A673 (cell line): ENCODE results near the gene COPS9. TPM values are rescaled to one million over a fixed set of nuclear protein-coding genes. Genes with fewer than 3 reads are reported as not detected.

Experiments
- BruUV-seq: library from RNA; stranded (reverse); fragments of 400-500 nt; replicated peaks from 2 replicates; lab custom pipeline; 2021; lab: Mats Ljungman, UMichigan
- CTCF ChIA-PET: fragments of 300-600 bp; sonication (Branson Sonifier 250); formaldehyde crosslinking; loops from one replicate; lab custom pipeline; 2022; ENCODE audit warnings: antibody characterized with exemption; lab: Charles Lee
- POLR2A ChIA-PET: fragments of 300-600 bp; sonication (Branson Sonifier 250); formaldehyde crosslinking; loops from one replicate; lab custom pipeline; 2022; ENCODE audit warnings: antibody characterized with exemption; ENCODE audit not compliant: low non-redundant PET; lab: Charles Lee
- DNase-seq: peaks from one replicate; pipeline ENCODE4 v3.0.0-alpha.2; 2015; ENCODE audit warnings: low spot score
- H3K27ac ChIP-seq: fragments of 200-600 bp; sonication (generic); 2 replicates; pipeline ENCODE4 v1.5.1; 2016; ENCODE audit warnings: mixed run types, low read depth, mild to moderate bottlenecking, mixed read lengths, antibody characterized with exemption, low read length; ENCODE audit not compliant: poor library complexity, severe bottlenecking
- H3K27me3 ChIP-seq: fragments of 200-600 bp; sonication (generic); replicated peaks from 2 replicates; pipeline ENCODE4 v1.6.1; 2017; ENCODE audit warnings: mixed run types, low read depth, mild to moderate bottlenecking, mixed read lengths, antibody characterized with exemption, low read length; ENCODE audit not compliant: insufficient read depth, poor library complexity
- H3K36me3 ChIP-seq: fragments of 200-600 bp; sonication (generic); 2 replicates; pipeline ENCODE4 v1.6.1; 2016; ENCODE audit warnings: mixed run types, mild to moderate bottlenecking, mixed read lengths, antibody characterized with exemption, low read length; ENCODE audit not compliant: insufficient read depth, poor library complexity, severe bottlenecking
- H3K4me1 ChIP-seq: fragments of 200-600 bp; sonication (generic); 2 replicates; pipeline ENCODE4 v1.6.1; 2017; ENCODE audit warnings: mixed run types, mild to moderate bottlenecking, mixed read lengths, antibody characterized with exemption, low read length; ENCODE audit not compliant: insufficient read depth, poor library complexity, severe bottlenecking
- H3K4me3 ChIP-seq: fragments of 200-600 bp; sonication (generic); 2 replicates; pipeline ENCODE4 v1.5.1; 2016; ENCODE audit warnings: low read depth, mixed run types, mild to moderate bottlenecking, mixed read lengths, low read length; ENCODE audit not compliant: poor library complexity, severe bottlenecking
- H3K9me3 ChIP-seq: fragments of 200-600 bp; sonication (generic); 2 replicates; pipeline ENCODE4 v1.6.1; 2016; ENCODE audit warnings: mixed run types, low read depth, mild to moderate bottlenecking, mixed read lengths, antibody characterized with exemption, low read length; ENCODE audit not compliant: poor library complexity, severe bottlenecking
- EZH2 ChIP-seq: fragments of 200-600 bp; sonication (generic); IDR thresholded peaks from 2 replicates; pipeline ENCODE4 v1.6.1; 2017; ENCODE audit warnings: borderline replicate concordance, low read depth, mild to moderate bottlenecking, mixed read lengths, antibody characterized with exemption, low read length; ENCODE audit not compliant: poor library complexity, severe bottlenecking
- intact Hi-C: fragments of 100-400 bp; cut with micrococcal nuclease; formaldehyde crosslinking; loops from one replicate; pipeline ENCODE4 v1.10.0; 2022; ENCODE audit not compliant: unreplicated experiment
- total RNA-seq: library from RNA; stranded (reverse); gene quantifications from 2 replicates; pipeline ENCODE4 v1.2.3, GENCODE V29; 2021
- TF ChIP-seq, protein P1 (sequence below): fragments of 300-800, 200-600 bp; sonication (generic); conservative IDR thresholded peaks from 2 replicates; pipeline ENCODE4 v1.5.1; 2017; ENCODE audit warnings: low read depth, mild to moderate bottlenecking, antibody characterized with exemption, low read length, moderate library complexity, mixed read lengths

COPS9 gene
- total RNA-seq, 1 experiment from 2014 or later, result 136 TPM

DNA sequence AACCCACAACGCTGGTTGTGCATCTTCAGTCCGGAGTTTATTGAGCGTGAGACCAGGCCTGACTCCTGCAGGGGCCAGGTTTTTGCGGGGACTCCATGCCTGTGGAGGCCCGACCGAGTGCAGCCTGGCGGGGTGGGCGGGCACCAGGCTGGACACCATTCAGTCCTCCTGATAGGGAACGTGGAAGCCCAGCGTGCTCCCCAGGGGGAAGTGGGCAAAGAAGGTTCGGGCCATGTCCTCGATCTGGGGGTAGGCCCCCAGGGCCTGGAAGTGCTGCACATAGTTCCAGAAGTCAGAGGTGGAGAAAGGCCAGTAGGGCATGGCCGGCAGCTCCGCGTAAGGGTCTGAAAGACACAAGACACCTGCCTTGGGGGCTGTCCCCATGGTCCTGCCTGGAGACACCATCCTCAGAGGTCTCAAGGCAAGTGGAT lies 2.9 kb upstream of the COPS9 start:
- Histone ChIP-seq H3K4me1 (peaks cover 5% of the 10 kb centered on the region), H3K27ac (no peak overlapping the region), H3K4me3 (no peak overlapping the region), H3K36me3 (no peaks in the 10 kb centered on the region), H3K27me3 (no peaks in the 10 kb centered on the region), H3K9me3 (no peaks in the 10 kb centered on the region)
- TF ChIP-seq, protein P1, sequence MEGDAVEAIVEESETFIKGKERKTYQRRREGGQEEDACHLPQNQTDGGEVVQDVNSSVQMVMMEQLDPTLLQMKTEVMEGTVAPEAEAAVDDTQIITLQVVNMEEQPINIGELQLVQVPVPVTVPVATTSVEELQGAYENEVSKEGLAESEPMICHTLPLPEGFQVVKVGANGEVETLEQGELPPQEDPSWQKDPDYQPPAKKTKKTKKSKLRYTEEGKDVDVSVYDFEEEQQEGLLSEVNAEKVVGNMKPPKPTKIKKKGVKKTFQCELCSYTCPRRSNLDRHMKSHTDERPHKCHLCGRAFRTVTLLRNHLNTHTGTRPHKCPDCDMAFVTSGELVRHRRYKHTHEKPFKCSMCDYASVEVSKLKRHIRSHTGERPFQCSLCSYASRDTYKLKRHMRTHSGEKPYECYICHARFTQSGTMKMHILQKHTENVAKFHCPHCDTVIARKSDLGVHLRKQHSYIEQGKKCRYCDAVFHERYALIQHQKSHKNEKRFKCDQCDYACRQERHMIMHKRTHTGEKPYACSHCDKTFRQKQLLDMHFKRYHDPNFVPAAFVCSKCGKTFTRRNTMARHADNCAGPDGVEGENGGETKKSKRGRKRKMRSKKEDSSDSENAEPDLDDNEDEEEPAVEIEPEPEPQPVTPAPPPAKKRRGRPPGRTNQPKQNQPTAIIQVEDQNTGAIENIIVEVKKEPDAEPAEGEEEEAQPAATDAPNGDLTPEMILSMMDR, result no peak
- TF ChIP-seq EZH2, result no peak
- DNase-seq, result no peak
- no TSS peak for BruUV-seq
- ChIA-PET CTCF (no interaction called here), POLR2A (no interaction called here)
- intact Hi-C loops, result no loop called here

DNA sequence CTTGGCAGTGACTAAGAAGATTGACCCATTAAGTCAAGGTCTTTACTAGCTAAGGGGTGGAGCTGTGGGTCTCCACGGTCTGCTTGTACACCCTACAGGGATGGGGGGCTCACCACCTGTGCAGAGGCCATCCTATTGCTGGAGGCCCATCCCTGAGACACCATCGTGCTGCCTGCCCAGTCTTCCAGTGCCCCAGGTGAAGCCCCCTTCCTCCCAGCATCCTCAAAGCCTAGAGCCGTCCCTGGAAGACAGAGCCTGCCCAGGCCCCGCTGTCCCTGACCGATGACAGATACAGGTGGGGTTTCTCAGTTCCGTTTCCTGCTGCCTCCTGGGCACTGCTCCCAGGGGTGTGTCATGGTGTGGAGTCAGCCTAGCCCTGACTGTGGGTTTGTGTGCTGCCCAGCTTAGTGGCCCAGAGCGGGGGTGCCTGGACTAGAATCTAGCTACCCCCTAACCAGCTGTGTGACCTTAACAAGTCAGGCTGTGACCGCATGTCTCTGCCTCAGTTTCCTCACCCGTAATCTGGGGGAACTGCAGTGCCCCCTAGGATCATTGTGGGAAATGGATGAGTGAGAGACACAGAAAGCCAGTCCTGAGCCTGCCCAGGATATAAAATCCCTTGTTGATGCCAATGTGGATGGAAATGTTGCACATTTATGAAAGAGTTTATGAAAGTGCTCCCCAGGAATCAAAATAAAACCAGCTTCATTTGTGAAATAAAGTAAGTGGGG lies 2.3 kb upstream of the COPS9 start:
- CTCF ChIA-PET, result no interaction called here
- no peak overlapping the region for H3K4me3 ChIP-seq
- POLR2A ChIA-PET, result no interaction called here
- no peaks in the 10 kb centered on the region for H3K36me3 ChIP-seq
- no peak overlapping the region for H3K27ac ChIP-seq
- TF ChIP-seq, protein P1, result no peak
- TF ChIP-seq EZH2, result no peak
- BruUV-seq, result no TSS peak
- H3K27me3 ChIP-seq, result no peaks in the 10 kb centered on the region
- intact Hi-C loops, result no loop called here
- H3K4me1 ChIP-seq, result peaks cover 5% of the 10 kb centered on the region
- DNase-seq, result no peak
- no peaks in the 10 kb centered on the region for H3K9me3 ChIP-seq

DNA sequence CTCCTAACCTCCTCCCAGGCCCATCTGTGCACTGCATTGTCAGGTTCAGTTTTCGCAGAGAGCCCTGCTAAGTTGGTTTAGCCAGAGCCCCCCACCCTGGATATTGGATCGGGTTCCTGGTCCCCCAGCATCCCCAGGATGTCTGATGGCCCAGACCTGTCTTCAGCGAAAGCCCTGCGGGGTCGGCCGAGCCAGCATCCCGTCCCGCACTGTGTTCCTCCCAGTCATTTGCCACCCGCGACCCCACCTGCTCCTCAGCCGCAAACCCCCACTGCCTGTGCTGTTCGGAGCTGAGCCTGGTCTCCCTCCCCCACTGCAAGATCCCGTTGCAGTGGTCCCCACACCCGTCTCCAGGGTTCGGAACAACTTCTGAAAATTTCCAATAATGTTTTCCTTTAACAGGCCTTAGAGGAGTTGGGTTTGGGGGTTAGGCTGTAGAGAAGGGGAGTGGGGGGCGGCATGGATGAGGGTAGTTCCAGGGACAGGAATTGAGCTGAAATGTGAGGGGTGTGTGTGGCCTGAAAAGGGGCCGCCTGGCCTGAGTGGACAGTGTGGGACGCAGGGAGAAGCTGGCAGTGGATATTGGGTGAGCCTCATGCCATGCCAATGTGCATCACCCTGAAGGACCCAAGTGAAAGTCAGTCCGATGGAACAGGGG lies 1.6 kb upstream of the COPS9 start:
- Histone ChIP-seq H3K36me3 (peaks cover 6% of the 10 kb centered on the region), H3K27ac (no peak overlapping the region), H3K4me1 (peaks cover 5% of the 10 kb centered on the region), H3K9me3 (no peaks in the 10 kb centered on the region), H3K27me3 (no peaks in the 10 kb centered on the region), H3K4me3 (no peak overlapping the region)
- no peak for TF ChIP-seq EZH2
- TF ChIP-seq, protein P1, result no peak
- intact Hi-C loops, result no loop called here
- no peak for DNase-seq
- ChIA-PET POLR2A (no interaction called here), CTCF (no interaction called here)
- no TSS peak for BruUV-seq
